ENCODE results near the gene PCK2. TPM values are rescaled to one million over a fixed set of nuclear protein-coding genes. Genes with fewer than 3 reads are reported as not detected.

The PCK2 gene
- total RNA-seq, 1 experiment from 2014 or later = 48.9 TPM

GRCh38 chr14:24144451-24144850 is 50.3 kb downstream of the PCK2 start:
- no CpG with 5 or more reads among the region's 1 CpG for WGBS (ENCODE audit: extremely low coverage, insufficient read length, low lambda C conversion rate)
- H3K18ac ChIP-seq (ENCODE audit: insufficient read length, low read depth, low read length) = no peak overlapping the region
- H3K27ac Mint-ChIP-seq = no peak overlapping the region

More at GRCh38 chr14:24144451-24144850, 50.3 kb downstream of the PCK2 start:
- Histone ChIP-seq H3T11ph (ENCODE audit: low read length) (no peak overlapping the region), H3K23me2 (ENCODE audit: insufficient read length, low read depth, low read length, poor library complexity, severe bottlenecking) (peaks cover 19% of the 10 kb centered on the region), H3K9me3 (ENCODE audit: control insufficient read depth, low read depth, low read length) (no peaks in the 10 kb centered on the region), H4K5ac (ENCODE audit: insufficient read length, low read depth, low read length) (no peak overlapping the region), H3K4ac (ENCODE audit: low read depth, low read length) (no peak overlapping the region), H2BK20ac (ENCODE audit: low read depth, low read length, poor library complexity, severe bottlenecking) (no peak overlapping the region), H3K4me1 (ENCODE audit: insufficient read depth, low read length) (no peaks in the 10 kb centered on the region), H3K79me1 (ENCODE audit: insufficient read depth, low read depth, low read length, poor library complexity, severe bottlenecking) (peaks cover 5% of the 10 kb centered on the region), H3K27ac (ENCODE audit: insufficient read length, low read depth, low read length) (no peak overlapping the region), H2AFZ (ENCODE audit: low read length) (no peak overlapping the region), H4K20me1 (ENCODE audit: control insufficient read depth, insufficient read depth, insufficient read length) (no peaks in the 10 kb centered on the region), H3K27me3 (ENCODE audit: insufficient read depth, low read length) (no peaks in the 10 kb centered on the region), H4K8ac (replicated peaks; ENCODE audit: insufficient read length, low read depth, low read length) (no peak overlapping the region), H2BK12ac (ENCODE audit: insufficient read length, low read depth, low read length) (no peak overlapping the region), H3K9ac (ENCODE audit: extremely low read depth, insufficient read length, low read length) (no peak overlapping the region), H3K14ac (ENCODE audit: insufficient read depth, low read length) (no peak overlapping the region), H2BK15ac (ENCODE audit: low read depth, low read length) (no peak overlapping the region), H2BK120ac (ENCODE audit: low read depth, low read length, poor library complexity, severe bottlenecking) (no peak overlapping the region), H4K91ac (ENCODE audit: insufficient read length, low read depth, low read length) (no peak overlapping the region), H2AK5ac (ENCODE audit: insufficient read length, low read length) (no peak overlapping the region), H3K56ac (ENCODE audit: insufficient read length, low read depth, low read length) (no peak overlapping the region), H3K23ac (ENCODE audit: insufficient read length, low read depth, low read length) (no peak overlapping the region), H3K4me2 (ENCODE audit: insufficient read depth, insufficient read length, low read length) (no peak overlapping the region), H2BK5ac (ENCODE audit: insufficient read length, low read length) (no peak overlapping the region), H3K79me2 (ENCODE audit: insufficient read depth, low read length) (peaks cover 10% of the 10 kb centered on the region; the same call in 1 of the 2 replicates)
- Mint-ChIP-seq H3K36me3 (ENCODE audit: insufficient read depth in 1 of 3, low read depth in 3 of 3) (peaks cover 7 to 44% (median 43%) of the 10 kb centered on the region in 3 experiments), H3K9me3 (no peaks in the 10 kb centered on the region), H3K27me3 (ENCODE audit: low read depth) (no peaks in the 10 kb centered on the region), H3K4me3 (no peak overlapping the region), H3K4me1 (peaks cover 29 to 31% of the 10 kb centered on the region in 2 experiments)
- no peak for TF ChIP-seq CTCF (conservative IDR thresholded peaks at IDR 0.05)
- DNase-seq = no peak

Measured in H9 (cell line).